ENCODE results near the gene TMIGD3. TPM values are rescaled to one million over a fixed set of nuclear protein-coding genes. Genes with fewer than 3 reads are reported as not detected.
"Not testable (repeated sequence)": the region's sequence is repeated elsewhere in the genome, so short reads cannot be mapped to it uniquely, and the experiment has no call there.

TMIGD3 gene
- not detected for polyA plus RNA-seq

DNA sequence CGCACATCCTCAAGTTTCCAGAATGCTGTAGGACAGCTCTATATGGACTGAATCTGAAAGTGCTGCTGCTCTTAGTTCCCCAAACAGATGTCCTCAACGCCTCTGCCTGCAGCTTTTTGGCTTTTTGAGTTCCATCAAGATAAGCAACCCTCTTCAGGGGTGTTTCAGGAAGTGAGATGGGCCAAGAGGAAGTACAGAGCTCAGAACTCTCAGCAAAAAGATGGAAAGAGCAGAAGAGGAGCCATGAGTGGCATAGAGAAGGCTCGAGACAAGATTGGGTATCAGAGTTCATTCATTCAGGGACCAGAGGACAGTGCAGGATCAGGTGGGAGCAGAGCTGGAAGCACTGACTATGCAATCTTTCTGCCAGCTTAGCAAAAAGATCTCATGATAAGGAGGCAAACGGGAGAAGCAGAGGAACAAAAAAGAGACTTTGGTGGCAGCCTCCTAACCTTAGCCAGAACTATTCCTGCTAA, at the start of gene TMIGD3, which contains the start of gene ADORA3:
Gene TMIGD3, minus strand, starts transcription at position 49 of the 476 bp plus-strand sequence. CDS start 279 bp downstream, outside the sequence.
Gene ADORA3, minus strand, starts transcription at position 49 of the 476 bp plus-strand sequence. CDS start 279 bp downstream, outside the sequence.
- Mint-ChIP-seq H3K36me3 (no peaks in the 10 kb centered on the region), H3K27ac (peak within 1 kb of the TSS; percentile 45 to 89 (median 81)), H3K27me3 (no peaks in the 10 kb centered on the region), H3K4me3 (peak within 1 kb of the TSS in 3 of 4 donors; percentile 63 to 87 (median 66)), H3K4me1 (peaks cover 32 to 49% (median 40%) of the 10 kb centered on the region in 3 donors), H3K9me3 (no peaks in the 10 kb centered on the region)

DNA sequence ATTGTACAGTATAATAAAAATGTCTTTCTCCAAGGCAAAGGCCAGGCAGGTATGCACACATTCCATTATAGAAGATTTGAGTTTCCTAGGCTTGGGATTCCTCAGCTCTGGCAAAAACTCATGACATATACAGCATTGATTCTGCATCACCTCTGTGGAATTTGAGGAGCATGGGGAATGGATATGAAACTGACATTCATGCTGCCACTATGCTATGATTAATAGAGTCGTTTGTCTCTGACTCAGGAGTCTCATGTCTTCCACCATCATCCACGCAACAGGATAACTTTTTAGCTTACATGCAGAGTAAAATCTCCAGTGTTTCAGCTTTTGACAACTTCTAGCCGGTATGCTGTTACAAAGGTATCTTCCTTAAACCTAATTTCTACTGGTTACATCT, 49.8 kb upstream of the TMIGD3 start:
- Mint-ChIP-seq H3K36me3 (peaks cover 2% of the 10 kb centered on the region), H3K27ac (no peak overlapping the region), H3K9me3 (no peaks in the 10 kb centered on the region), H3K4me1 (peaks cover 0 to 3% (median 0%) of the 10 kb centered on the region in 3 donors), H3K27me3 (no peaks in the 10 kb centered on the region), H3K4me3 (no peak overlapping the region)

DNA sequence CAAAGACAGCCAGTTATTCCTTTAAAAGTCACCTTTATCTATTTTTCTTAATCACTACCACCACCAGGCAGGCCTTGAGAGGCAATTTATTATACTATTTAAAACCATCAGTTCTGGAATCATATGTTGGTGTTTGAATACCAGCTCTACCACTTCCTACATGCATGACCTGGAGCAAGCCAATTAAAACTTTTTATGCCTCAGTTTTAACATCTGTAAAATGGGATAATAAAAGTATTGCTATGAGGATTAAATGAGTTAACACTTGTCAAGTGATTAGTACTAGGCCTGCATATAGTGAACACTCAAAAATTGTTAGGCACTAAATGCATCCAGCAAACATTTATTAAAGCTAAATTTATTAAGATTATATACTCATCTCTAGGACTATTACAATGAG, 49.2 kb upstream of the TMIGD3 start:
- H3K4me1 Mint-ChIP-seq = peaks cover 0 to 3% (median 0%) of the 10 kb centered on the region in 3 donors
- H3K36me3 Mint-ChIP-seq = peaks cover 2% of the 10 kb centered on the region
- H3K4me3 Mint-ChIP-seq = no peak overlapping the region
- no peaks in the 10 kb centered on the region for H3K9me3 Mint-ChIP-seq
- H3K27me3 Mint-ChIP-seq = no peaks in the 10 kb centered on the region
- no peak overlapping the region for H3K27ac Mint-ChIP-seq

DNA sequence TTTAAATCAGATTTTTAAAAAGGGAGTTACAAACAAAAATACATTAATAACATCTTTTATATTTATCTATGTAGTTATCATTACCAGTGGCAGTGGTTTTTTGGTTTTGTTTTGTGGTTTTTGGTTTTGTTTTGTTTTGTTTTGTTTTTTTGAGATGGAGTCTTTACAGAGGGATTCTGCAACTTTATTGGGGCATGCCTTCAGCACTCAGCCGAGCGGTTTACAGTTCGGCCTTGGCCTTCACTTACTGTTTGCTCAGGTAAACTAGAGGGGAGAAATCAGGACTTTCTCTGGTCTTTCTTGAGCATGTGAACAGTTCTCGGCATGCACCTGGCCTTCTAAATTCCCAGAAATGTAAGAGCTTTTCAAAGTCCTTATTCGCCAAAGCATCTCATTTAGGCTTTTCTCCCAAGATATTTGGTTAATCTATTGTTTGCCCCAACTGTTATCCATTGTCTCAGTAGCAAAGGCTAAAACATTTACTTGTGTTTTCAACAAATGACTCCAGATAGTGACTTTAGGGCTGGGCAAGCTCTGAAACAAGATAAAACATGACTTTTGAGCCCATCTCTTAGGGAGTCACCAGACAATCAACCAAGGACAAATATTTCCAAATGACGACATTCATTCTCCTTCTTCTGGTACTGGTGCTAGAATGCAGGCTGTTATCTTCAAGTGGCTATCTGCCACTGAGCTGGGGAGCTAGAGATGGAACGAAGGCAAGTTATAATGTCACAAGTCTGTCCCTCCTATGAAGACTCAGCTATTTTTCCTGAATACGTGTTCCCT, 48.4 kb upstream of the TMIGD3 start:
- Mint-ChIP-seq H3K4me3 (no peak overlapping the region), H3K36me3 (peaks cover 2% of the 10 kb centered on the region), H3K27ac (no peak overlapping the region), H3K27me3 (no peaks in the 10 kb centered on the region), H3K9me3 (no peaks in the 10 kb centered on the region), H3K4me1 (peaks cover 0 to 3% (median 0%) of the 10 kb centered on the region in 3 donors)

DNA sequence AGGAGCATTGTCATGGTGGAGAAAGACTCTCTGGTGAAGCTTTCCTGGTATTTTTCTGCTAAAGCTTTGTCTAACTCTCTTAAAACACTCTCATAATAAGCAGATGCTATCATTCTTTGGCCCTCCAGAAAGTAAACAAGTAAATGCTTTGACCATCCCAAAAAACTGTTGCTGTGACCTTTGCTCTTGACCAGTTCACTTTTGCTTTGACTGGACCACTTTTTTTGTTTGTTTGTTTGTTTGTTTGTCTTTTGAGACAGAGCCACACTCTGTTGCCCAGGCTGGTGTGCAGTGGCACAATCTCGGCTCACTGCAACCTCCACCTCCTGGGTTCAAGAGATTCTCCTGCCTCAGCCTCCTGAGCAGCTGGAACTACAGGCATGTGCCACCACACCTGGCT, 44.4 kb upstream of the TMIGD3 start:
- not testable (repeated sequence) for H3K4me3 Mint-ChIP-seq, H3K27me3 Mint-ChIP-seq, H3K9me3 Mint-ChIP-seq, H3K27ac Mint-ChIP-seq, H3K4me1 Mint-ChIP-seq, H3K36me3 Mint-ChIP-seq

DNA sequence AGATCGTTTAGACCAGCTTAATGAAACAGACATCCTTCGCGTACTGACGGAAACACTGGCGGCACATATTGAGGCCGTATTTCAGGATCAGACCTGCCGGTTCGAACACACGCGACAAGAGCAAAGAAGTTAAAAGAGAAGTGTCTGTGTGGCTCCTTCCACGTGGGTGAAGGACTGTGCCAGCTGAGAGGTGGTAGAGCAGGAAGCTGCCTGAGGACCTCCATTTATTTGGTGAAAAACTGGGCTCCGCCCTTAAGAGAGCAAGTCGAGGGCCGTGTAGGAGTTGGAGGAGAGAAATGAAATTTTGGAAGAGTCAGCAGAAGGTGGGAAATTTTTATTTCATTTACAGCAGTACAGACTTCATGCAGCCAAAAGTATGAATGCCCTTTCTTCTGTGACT, 38.8 kb upstream of the TMIGD3 start:
- Mint-ChIP-seq H3K9me3 (peaks cover 0 to 4% (median 0%) of the 10 kb centered on the region in 3 donors), H3K4me1 (peaks cover 0 to 2% (median 0%) of the 10 kb centered on the region in 3 donors), H3K36me3 (no peaks in the 10 kb centered on the region), H3K27ac (no peak overlapping the region), H3K4me3 (no peak overlapping the region), H3K27me3 (peaks cover 4% of the 10 kb centered on the region)

DNA sequence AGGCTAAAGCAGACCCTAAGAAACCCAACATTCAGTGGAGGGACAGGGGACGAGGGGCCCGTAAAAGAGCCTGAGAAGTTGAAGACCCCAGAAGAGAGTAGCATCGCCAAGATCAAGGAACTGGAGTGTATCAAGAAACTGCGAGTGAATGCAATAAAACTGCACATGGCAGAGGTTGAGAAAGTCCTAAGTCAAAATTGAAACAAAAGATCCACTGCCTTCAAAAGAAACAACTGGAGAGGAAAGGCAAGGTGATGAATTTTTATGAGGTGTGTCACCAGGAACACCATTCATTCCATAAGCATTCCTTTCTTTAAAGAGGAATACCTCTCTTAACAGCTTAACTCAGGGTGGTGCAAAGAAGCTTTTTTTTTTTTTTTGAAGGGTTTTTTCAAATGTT, 38.3 kb upstream of the TMIGD3 start:
- Mint-ChIP-seq H3K27ac (no peak overlapping the region), H3K36me3 (no peaks in the 10 kb centered on the region), H3K9me3 (peaks cover 0 to 4% (median 0%) of the 10 kb centered on the region in 3 donors), H3K4me1 (peaks cover 0 to 2% (median 0%) of the 10 kb centered on the region in 3 donors), H3K4me3 (no peak overlapping the region), H3K27me3 (peaks cover 4% of the 10 kb centered on the region)

DNA sequence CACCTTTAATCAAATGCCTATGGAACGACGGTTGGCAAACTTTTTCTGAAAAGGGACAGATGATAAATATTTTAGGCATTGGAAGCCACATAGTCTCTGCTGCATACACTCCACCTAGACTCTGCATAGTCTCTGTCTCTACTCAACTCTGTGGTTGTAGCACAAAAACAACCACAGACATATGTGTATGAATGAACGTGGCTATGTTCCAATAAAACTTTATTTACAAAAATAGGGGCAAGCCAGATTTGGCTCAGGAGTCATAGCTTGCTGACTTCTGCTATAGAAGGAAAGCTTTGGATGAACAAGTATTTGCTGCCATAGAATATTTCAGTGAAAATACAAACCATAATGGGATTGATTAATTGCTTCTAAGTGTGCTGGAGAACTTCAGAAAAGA, 37.5 kb upstream of the TMIGD3 start:
- peaks cover 4% of the 10 kb centered on the region for H3K27me3 Mint-ChIP-seq
- peaks cover 0 to 2% (median 0%) of the 10 kb centered on the region in 3 donors for H3K4me1 Mint-ChIP-seq
- no peak overlapping the region for H3K4me3 Mint-ChIP-seq
- no peaks in the 10 kb centered on the region for H3K36me3 Mint-ChIP-seq
- H3K9me3 Mint-ChIP-seq = no peaks in the 10 kb centered on the region
- H3K27ac Mint-ChIP-seq = no peak overlapping the region

DNA sequence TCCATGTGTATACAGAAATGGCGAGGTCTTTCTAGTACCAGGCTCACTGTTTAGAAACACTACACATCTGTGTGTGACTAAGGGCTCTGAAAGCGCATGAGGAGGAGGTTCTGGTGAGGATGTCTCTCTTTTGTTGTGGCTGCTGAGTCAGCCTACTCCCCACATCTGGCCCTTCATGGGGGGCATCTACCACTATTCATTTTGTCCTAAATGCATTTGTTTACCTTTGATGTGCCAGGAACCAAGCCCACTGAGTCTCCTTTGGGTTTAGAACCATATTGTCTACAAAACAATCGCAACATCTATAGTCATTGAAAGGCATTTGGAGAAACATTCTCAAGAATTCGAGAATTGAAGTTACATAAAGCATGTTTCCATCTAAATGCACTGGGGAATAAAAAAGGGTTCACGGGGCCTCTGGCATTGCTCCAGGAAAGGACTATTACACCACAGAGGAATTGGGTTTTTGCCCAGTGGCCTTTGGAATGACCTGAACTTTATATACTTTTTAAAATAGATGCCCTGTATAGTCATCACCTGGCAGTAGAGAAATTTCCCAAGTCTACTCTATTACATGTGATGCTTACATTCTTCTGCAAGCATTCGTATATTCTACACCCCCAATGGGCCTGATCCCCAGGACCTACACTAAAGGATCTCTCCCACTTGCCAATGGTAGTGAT, 35.1 kb upstream of the TMIGD3 start:
- Mint-ChIP-seq H3K4me1 (peaks cover 0 to 2% (median 0%) of the 10 kb centered on the region in 3 donors), H3K27me3 (peaks cover 4% of the 10 kb centered on the region), H3K4me3 (no peak overlapping the region), H3K27ac (no peak overlapping the region), H3K36me3 (no peaks in the 10 kb centered on the region), H3K9me3 (no peaks in the 10 kb centered on the region)

DNA sequence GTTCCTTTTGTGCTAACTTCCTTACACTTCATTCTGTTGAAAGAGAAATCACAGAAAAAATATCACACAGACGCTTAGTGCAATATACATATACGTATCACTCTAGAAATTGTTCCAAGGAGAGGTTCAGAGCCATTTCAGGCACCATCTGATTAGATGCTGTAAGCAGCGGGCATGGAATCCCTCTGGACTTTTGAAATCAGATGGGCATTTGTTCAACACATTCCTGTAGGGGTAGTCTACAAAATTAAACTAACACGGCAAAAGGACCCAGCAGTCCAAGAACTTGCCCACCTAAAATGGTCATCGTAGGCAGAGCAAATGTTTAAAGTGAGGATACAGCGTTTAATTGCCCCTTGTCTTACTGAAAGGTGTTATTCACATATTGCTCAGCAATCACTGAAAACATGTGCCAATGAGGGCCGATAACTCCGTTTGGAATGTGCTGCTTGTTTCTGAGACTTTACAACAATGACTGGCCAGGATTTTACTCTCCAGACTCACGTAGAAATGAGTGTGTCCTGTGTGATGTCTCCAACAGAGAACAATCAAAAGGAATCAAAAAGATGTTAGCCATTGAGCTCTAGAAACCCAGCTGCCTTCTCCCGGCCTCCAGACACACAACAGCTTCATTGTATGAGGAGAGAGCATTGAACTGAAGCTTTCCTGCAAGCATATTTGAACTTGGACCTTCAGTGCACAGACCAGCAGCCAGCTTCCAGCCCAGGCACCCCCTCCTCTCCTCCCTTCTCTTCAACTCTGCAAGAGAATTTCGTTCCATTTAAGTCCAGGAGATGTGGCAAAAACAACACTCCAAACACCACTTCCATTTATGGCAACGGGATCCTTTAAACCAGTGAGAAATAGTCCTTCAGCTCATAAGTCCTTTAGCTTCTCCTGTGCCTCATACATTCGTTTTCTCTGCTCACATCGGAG, 32.1 kb upstream of the TMIGD3 start:
- Mint-ChIP-seq H3K9me3 (no peaks in the 10 kb centered on the region), H3K4me3 (no peak overlapping the region), H3K4me1 (no peaks in the 10 kb centered on the region), H3K27me3 (no peaks in the 10 kb centered on the region), H3K27ac (no peak overlapping the region), H3K36me3 (no peaks in the 10 kb centered on the region)

DNA sequence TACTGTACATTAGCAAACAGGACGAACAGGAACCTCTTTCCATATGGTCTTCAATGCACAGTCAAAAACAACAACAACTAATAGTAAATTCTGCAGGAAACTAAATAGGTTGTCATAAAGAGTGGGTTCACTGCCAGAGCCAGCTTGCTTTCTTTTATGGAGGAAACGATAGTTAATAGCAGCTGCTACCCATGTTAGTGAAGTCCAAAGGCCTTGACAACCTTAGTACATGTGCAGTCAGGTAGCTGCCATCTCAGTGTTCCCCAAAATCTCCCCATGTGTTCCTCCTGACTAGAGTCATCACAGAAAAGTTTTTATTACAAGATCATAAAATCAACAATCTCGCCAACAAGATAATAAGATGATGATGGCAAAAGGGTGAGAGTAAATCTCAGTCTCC, 16.6 kb upstream of the TMIGD3 start:
- H3K36me3 Mint-ChIP-seq = no peaks in the 10 kb centered on the region
- H3K9me3 Mint-ChIP-seq = peaks cover 0 to 2% (median 0%) of the 10 kb centered on the region in 3 donors
- H3K4me3 Mint-ChIP-seq = no peak overlapping the region
- no peak overlapping the region for H3K27ac Mint-ChIP-seq
- no peaks in the 10 kb centered on the region for H3K27me3 Mint-ChIP-seq
- peaks cover 25 to 34% (median 28%) of the 10 kb centered on the region in 3 donors for H3K4me1 Mint-ChIP-seq

DNA sequence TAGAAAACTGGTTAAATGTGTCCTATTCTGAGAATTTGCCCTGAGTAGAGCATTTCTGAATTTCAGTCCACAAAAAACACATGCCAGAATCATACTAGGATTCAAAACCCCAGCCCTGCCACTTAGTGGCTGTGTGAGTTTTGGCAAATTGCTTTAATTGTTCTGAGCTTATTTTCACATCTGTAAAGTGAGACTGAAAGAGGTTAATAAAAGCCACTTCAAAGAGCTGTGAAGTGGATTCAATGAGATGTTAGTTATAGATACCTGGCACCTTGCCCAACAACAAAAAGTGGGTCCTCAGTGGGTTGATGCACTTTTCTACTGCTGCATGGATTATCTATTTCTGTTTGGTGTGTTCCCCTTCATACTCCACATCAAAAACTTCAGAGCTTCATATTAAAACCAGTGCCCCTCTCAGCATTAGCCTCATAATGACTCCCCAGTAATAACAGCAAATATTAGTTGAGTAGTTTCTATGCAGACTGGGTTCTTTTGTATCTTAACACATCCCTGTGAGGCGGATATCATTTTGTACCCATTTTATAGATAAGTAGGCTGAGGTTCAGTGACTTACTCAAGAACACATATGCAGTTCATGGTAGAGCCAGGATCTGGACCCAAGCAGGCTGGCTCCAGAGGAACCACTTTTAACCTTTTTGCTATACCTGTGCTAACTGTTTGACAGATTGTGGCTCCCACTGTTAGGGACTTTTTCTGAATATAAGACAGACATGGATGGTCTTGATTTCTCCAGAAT, 14.2 kb upstream of the TMIGD3 start:
- H3K27ac Mint-ChIP-seq = peak overlapping the region in 2 of 3 donors; percentile 43 to 80
- peak overlapping the region in 2 of 4 donors; percentile 76 to 96 for H3K4me3 Mint-ChIP-seq
- H3K36me3 Mint-ChIP-seq = no peaks in the 10 kb centered on the region
- no peaks in the 10 kb centered on the region for H3K27me3 Mint-ChIP-seq
- peaks cover 30 to 39% (median 31%) of the 10 kb centered on the region in 3 donors for H3K4me1 Mint-ChIP-seq
- H3K9me3 Mint-ChIP-seq = no peaks in the 10 kb centered on the region

DNA sequence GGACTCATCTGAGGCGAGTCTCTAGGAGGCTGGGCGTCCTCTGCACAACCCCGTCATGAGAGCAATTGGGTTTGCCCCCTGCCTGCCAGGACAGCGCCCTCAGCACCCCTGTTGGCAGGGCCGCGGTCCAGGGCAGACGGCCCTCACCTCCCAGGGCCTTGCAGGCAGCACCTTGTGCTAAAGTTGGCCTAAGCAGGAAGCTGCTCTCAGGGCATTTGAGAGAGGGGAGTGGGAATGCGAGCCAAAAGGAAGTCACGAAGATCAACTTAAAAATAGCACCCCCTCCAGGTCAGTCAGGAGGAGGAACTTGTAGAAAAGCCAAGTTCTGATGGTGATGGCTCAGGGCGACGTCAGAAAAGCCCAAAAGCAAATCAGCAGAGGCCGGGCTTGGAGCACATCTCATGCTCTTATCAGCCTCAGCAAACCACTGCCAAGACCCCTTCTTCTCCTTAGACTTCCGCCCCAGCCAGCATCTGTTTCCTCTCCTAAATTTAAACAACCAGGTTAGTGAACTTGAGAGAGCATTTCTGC, 12.6 kb upstream of the TMIGD3 start:
- H3K27ac Mint-ChIP-seq = peak overlapping the region; percentile 80 to 94 (median 94)
- H3K9me3 Mint-ChIP-seq = no peaks in the 10 kb centered on the region
- peak overlapping the region; percentile 76 to 96 (median 88) for H3K4me3 Mint-ChIP-seq
- no peaks in the 10 kb centered on the region for H3K36me3 Mint-ChIP-seq
- H3K4me1 Mint-ChIP-seq = peaks cover 30 to 41% (median 31%) of the 10 kb centered on the region in 3 donors
- no peaks in the 10 kb centered on the region for H3K27me3 Mint-ChIP-seq
